Measurements from ENCODE around the gene ESR1. TPM values are rescaled to one million over a fixed set of nuclear protein-coding genes. Genes with fewer than 3 reads are reported as not detected.

The ESR1 gene
- total and polyA plus RNA-seq, 12 donors: 0.09 to 1.9 (median 1.2) TPM

DNA sequence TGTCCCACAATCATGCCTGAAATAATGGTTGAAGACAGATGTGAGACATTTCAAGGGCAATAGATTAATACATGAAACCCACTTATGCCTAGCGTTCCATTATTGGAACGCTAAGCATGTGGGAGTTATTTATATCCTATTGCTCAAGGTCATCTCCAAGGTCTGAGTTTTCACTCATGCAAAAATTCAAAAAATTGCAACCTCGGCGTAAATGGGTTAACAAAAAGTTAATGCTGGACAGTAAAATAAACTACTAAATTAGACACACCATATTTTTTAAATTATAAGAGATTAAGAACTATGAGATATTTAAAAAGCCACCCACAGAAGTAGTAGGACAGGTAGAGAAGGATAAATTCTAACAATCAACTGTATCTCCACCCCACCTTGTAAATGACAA is 98.4 kb downstream of the ESR1 start:
- Histone ChIP-seq H3K4me1 (no peaks in the 10 kb centered on the region), H3K27me3 (no peaks in the 10 kb centered on the region), H3K27ac (no peak overlapping the region), H3K9me3 (no peaks in the 10 kb centered on the region), H3K36me3 (no peaks in the 10 kb centered on the region), H3K4me3 (no peak overlapping the region)
- WGBS, 2 donors: 81 to 85% methylated on average over 4 of the region's 4 CpGs
- DNase-seq (no peak), ATAC-seq (no peak)
- no peak for TF ChIP-seq CTCF (IDR thresholded peaks at IDR 0.05)
- intact Hi-C loops (cut with DNase I): no loop called here

DNA sequence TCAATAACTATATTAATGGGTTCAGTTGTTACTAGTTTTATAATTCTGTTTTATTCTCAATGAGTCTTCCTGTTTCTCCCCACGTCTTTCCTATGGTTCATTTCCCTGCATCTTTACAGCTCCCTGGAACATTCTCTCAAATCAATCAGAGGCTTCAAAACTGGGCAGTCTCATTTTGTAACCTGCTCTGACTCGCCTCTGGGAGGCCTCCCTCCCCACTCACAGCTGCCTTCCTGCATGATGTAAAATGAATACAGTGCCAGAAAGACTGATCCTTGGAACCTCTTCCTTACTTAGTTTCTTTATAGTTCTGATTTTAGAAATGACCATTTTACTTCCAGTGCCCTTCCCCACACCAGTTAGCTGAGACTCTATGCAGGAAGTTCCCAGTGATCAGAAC is 103.9 kb downstream of the ESR1 start:
- Histone ChIP-seq H3K27ac (no peak overlapping the region), H3K4me3 (no peak overlapping the region), H3K4me1 (no peaks in the 10 kb centered on the region), H3K36me3 (no peaks in the 10 kb centered on the region), H3K9me3 (no peaks in the 10 kb centered on the region), H3K27me3 (no peaks in the 10 kb centered on the region)
- no peak for TF ChIP-seq CTCF (IDR thresholded peaks at IDR 0.05)
- no peak for ATAC-seq
- intact Hi-C loops (cut with DNase I): no loop called here
- no peak for DNase-seq
- 60 to 76% methylated on average over 2 of the region's 2 CpGs for WGBS, 2 donors

DNA sequence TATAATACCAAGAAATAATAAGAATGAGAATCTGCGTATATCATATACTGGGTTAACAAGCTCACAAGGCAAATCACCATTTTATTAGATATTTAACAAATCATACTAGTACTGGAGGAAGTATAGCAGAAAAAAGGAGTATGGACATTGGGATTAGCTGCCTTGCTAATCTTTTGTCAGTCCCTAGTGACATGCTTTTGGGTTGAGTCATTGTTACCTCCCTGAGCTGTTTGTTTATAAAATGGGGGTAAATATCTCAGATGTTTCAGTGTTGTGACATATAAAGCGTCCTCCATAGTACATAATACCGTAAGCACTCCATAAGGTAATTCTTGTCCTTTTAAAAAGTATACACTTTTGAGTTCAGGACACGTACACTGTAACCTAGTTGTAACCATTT is 107.0 kb downstream of the ESR1 start:
- 81 to 88% methylated on average over 4 of the region's 4 CpGs for WGBS, 2 donors
- H3K27ac ChIP-seq: no peak overlapping the region
- ATAC-seq (no peak), DNase-seq (no peak)
- intact Hi-C loops (cut with DNase I): no loop called here
- H3K36me3 ChIP-seq: no peaks in the 10 kb centered on the region
- H3K27me3 ChIP-seq: no peaks in the 10 kb centered on the region
- no peaks in the 10 kb centered on the region for H3K9me3 ChIP-seq
- no peak overlapping the region for H3K4me3 ChIP-seq
- no peak for TF ChIP-seq CTCF (IDR thresholded peaks at IDR 0.05)
- no peaks in the 10 kb centered on the region for H3K4me1 ChIP-seq

DNA sequence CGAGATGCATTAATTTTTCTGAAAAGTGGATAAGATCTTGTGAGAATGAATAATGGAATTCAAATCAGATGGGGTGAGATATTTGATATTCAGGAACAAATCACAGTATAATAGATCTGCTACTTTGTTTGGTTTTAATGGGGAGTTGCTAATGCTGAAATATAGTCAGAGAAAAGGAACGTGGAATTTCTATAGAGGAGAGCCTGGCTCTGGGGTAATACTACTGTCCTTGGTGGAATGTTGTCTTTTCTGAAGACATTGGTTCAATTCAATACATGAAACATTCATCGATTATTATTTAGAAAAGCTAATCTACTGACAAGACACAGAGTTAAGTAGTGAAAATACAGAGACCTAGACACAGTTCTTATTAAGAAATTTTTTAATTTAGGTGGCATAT is 108.6 kb downstream of the ESR1 start:
- Histone ChIP-seq H3K4me3 (no peak overlapping the region), H3K27ac (no peak overlapping the region), H3K36me3 (no peaks in the 10 kb centered on the region), H3K4me1 (no peaks in the 10 kb centered on the region), H3K9me3 (peaks cover 0 to 5% (median 0%) of the 10 kb centered on the region in 11 donors), H3K27me3 (no peaks in the 10 kb centered on the region)
- ATAC-seq (no peak), DNase-seq (no peak)
- WGBS, 2 donors: 82 to 86% methylated on average over 3 of the region's 3 CpGs
- intact Hi-C loops (cut with DNase I): no loop called here
- no peak for TF ChIP-seq CTCF (IDR thresholded peaks at IDR 0.05)

Measured in heart right ventricle (tissue), 16 donors.